HCT116 (cell line): ENCODE measurements around the gene UBE2E3. TPM values are rescaled to one million over a fixed set of nuclear protein-coding genes. Genes with fewer than 3 reads are reported as not detected.

Source experiments
- ATAC-seq: fragments of 200-7000 bp; cut with Tn5 transposase; 2 replicates; pipeline ENCODE4 v1.9.1; 2020; ENCODE audit warnings: mild to moderate bottlenecking, moderate library complexity
- BruUV-seq: library from RNA; stranded (reverse); fragments of 400-500 nt; replicated peaks from 2 replicates; lab custom pipeline; 2021; lab: Mats Ljungman, UMichigan
- CTCF ChIA-PET: fragments of 300-600 bp; sonication (Branson Sonifier 250); formaldehyde crosslinking; loops from one replicate; lab custom pipeline; 2021; ENCODE audit warnings: antibody characterized with exemption; lab: Charles Lee
- POLR2A ChIA-PET: fragments of 300-600, 350-600 bp; sonication (Branson Sonifier 250); formaldehyde crosslinking; loops from one replicate; lab custom pipeline; 2021; ENCODE audit warnings: antibody characterized with exemption; lab: Charles Lee
- RAD21 ChIA-PET, 2 experiments: fragments of 300-600 bp; sonication (Branson Sonifier 250); formaldehyde crosslinking; loops; one replicate each; lab custom pipeline; 2023; ENCODE audit warnings: low total read pairs in 2 of 2; ENCODE audit not compliant: uncharacterized antibody in 2 of 2, unreplicated experiment in 2 of 2, low non-redundant PET in 1 of 2; lab: Charles Lee
- DNase-seq: peaks from one replicate; pipeline ENCODE4 v3.0.0-alpha.2; 2010; ENCODE audit warnings: low read depth, low spot score
- H2AFZ ChIP-seq: fragments of 200-600 bp; shearing (Covaris generic), sonication (generic); 2 replicates; pipeline ENCODE4 v1.6.1; 2017; ENCODE audit warnings: low read depth, mixed run types, mixed read lengths, antibody characterized with exemption, low read length; ENCODE audit not compliant: poor library complexity, severe bottlenecking
- H3K27ac ChIP-seq: 2 replicates; pipeline ENCODE4 v1.5.1; 2012; ENCODE audit warnings: low read depth, low read length
- H3K27me3 ChIP-seq: fragments of 200-600 bp; sonication (generic); 2 replicates; pipeline ENCODE4 v1.6.1; 2016; ENCODE audit warnings: mixed run types, low read length, mixed read lengths; ENCODE audit not compliant: insufficient read depth
- H3K36me3 ChIP-seq, 2 experiments: fragments of 200-500 bp in 1 of 2; fragments of 200-600 bp in 1 of 2; sonication (Bioruptor generic) in 1 of 2; sonication (generic) in 1 of 2; 2 replicates each; pipeline versions ENCODE4 v1.5.1 to v1.6.1; 2014 to 2016; ENCODE audit warnings: low read length in 2 of 2, inconsistent platforms in 1 of 2, mixed read lengths in 1 of 2, mixed run types in 1 of 2; ENCODE audit not compliant: insufficient read depth in 2 of 2, control insufficient read depth in 1 of 2
- H3K4me1 ChIP-seq, 2 experiments: fragments of 200-600 bp in 1 of 2; sonication (generic) in 1 of 2; 2 replicates each; pipeline versions ENCODE4 v1.5.1 to v1.6.1; 2012 to 2017; ENCODE audit warnings: low read length in 2 of 2, inconsistent platforms in 1 of 2, mild to moderate bottlenecking in 1 of 2, mixed read lengths in 1 of 2, mixed run types in 1 of 2, moderate library complexity in 1 of 2; ENCODE audit not compliant: insufficient read depth in 2 of 2, control insufficient read depth in 1 of 2
- H3K4me2 ChIP-seq: fragments of 200-600 bp; sonication (generic); 2 replicates; pipeline ENCODE4 v1.6.1; 2017; ENCODE audit warnings: mixed run types, low read length, mixed read lengths
- H3K4me3 ChIP-seq, 2 experiments: fragments of 200-600 bp in 1 of 2; sonication (generic) in 1 of 2; replicated peaks in 1 of 2; 2 replicates each; pipeline ENCODE4 v1.5.1; 2011 to 2016; ENCODE audit warnings: low read length in 2 of 2, control low read depth in 1 of 2, low read depth in 1 of 2, mild to moderate bottlenecking in 1 of 2, mixed read lengths in 1 of 2, mixed run types in 1 of 2
- H3K79me2 ChIP-seq: fragments of 200-600 bp; sonication (generic); 2 replicates; pipeline ENCODE4 v1.6.1; 2017; ENCODE audit warnings: mild to moderate bottlenecking, mixed run types, low read length, moderate library complexity, mixed read lengths; ENCODE audit not compliant: insufficient read depth
- H3K9ac ChIP-seq: fragments of 200-600 bp; sonication (generic); 2 replicates; pipeline ENCODE4 v1.6.1; 2016; ENCODE audit warnings: low read length, mixed read lengths
- H3K9me2 ChIP-seq: fragments of 200-600 bp; sonication (generic), shearing (Covaris generic); 2 replicates; pipeline ENCODE4 v1.6.1; 2017; ENCODE audit warnings: mixed run types, mild to moderate bottlenecking, moderate library complexity; ENCODE audit not compliant: insufficient read depth
- H3K9me3 ChIP-seq, 2 experiments: fragments of 200-500 bp in 1 of 2; fragments of 200-600 bp in 1 of 2; sonication (Bioruptor generic) in 1 of 2; sonication (generic) in 1 of 2; 2 replicates each; pipeline ENCODE4 v1.6.1; 2014 to 2017; ENCODE audit warnings: low read length in 2 of 2, mixed read lengths in 2 of 2, inconsistent platforms in 1 of 2, low read depth in 1 of 2, mild to moderate bottlenecking in 1 of 2, mixed run types in 1 of 2, moderate library complexity in 1 of 2; ENCODE audit not compliant: control insufficient read depth in 1 of 2, insufficient read depth in 1 of 2
- H4K20me1 ChIP-seq: fragments of 200-600 bp; sonication (generic), shearing (Covaris generic); 2 replicates; pipeline ENCODE4 v1.6.1; 2017; ENCODE audit warnings: mixed run types, mild to moderate bottlenecking, moderate library complexity; ENCODE audit not compliant: insufficient read depth
- CBX3 ChIP-seq: IDR thresholded peaks from 2 replicates; pipeline ENCODE4 v1.6.1; 2012; ENCODE audit warnings: low read depth
- JUND ChIP-seq: IDR thresholded peaks from 2 replicates; pipeline ENCODE4 v1.6.1; 2012
- POLR2A ChIP-seq: IDR thresholded peaks from 2 replicates; pipeline ENCODE4 v1.7.0; 2011; ENCODE audit warnings: borderline replicate concordance; ENCODE audit not compliant: insufficient read depth, insufficient read length; ENCODE audit errors: extremely low read depth
- RAD21 ChIP-seq: IDR thresholded peaks from 2 replicates; pipeline ENCODE4 v1.6.1; 2012; ENCODE audit warnings: low read depth, mild to moderate bottlenecking
- intact Hi-C: fragments of 100-400 bp; cut with micrococcal nuclease; formaldehyde crosslinking; loops from 2 replicates; pipeline ENCODE4 v1.10.0; 2022
- total RNA-seq: library from RNA; stranded (reverse); gene quantifications from one replicate; pipeline ENCODE4 v1.2.1, GENCODE V29; 2021; ENCODE audit not compliant: unreplicated experiment
- TF ChIP-seq, protein P1 (sequence below): IDR thresholded peaks from 2 replicates; pipeline ENCODE4 v1.6.1; 2012; ENCODE audit warnings: low read depth
- TF ChIP-seq, protein P2 (sequence below): IDR thresholded peaks from 2 replicates; pipeline ENCODE4 v1.6.1; 2011; ENCODE audit warnings: mild to moderate bottlenecking, low read length, moderate library complexity; ENCODE audit not compliant: insufficient replicate concordance; ENCODE audit errors: extremely low read depth
- TF ChIP-seq, protein P3 (sequence below): IDR thresholded peaks from 2 replicates; pipeline ENCODE4 v1.6.1; 2012

UBE2E3 gene
- total RNA-seq, 1 experiment from 2014 or later: 64.2 TPM

DNA sequence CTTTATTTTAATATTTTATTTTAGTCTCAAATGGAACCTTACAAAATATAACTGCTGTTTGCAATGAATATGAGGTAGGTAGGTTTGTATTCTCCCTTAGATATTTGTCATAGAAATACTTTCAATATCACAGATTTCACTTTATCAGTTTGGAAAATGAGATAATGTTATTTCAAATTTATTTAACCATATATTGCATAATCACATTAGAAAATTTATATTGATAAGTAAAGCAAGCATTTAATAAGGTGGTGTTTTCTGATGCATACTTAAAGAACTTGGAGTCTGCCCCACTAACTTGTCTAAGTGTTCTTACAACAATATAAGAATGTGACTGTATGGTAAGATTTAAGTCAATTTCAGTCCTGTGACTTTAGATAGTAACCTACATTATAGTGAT is 85.1 kb downstream of the UBE2E3 start (continued):
- TF ChIP-seq, protein P1, sequence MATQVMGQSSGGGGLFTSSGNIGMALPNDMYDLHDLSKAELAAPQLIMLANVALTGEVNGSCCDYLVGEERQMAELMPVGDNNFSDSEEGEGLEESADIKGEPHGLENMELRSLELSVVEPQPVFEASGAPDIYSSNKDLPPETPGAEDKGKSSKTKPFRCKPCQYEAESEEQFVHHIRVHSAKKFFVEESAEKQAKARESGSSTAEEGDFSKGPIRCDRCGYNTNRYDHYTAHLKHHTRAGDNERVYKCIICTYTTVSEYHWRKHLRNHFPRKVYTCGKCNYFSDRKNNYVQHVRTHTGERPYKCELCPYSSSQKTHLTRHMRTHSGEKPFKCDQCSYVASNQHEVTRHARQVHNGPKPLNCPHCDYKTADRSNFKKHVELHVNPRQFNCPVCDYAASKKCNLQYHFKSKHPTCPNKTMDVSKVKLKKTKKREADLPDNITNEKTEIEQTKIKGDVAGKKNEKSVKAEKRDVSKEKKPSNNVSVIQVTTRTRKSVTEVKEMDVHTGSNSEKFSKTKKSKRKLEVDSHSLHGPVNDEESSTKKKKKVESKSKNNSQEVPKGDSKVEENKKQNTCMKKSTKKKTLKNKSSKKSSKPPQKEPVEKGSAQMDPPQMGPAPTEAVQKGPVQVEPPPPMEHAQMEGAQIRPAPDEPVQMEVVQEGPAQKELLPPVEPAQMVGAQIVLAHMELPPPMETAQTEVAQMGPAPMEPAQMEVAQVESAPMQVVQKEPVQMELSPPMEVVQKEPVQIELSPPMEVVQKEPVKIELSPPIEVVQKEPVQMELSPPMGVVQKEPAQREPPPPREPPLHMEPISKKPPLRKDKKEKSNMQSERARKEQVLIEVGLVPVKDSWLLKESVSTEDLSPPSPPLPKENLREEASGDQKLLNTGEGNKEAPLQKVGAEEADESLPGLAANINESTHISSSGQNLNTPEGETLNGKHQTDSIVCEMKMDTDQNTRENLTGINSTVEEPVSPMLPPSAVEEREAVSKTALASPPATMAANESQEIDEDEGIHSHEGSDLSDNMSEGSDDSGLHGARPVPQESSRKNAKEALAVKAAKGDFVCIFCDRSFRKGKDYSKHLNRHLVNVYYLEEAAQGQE: no peak
- TF ChIP-seq JUND (no peak), POLR2A (no peak), RAD21 (no peak)
- TF ChIP-seq, protein P2, sequence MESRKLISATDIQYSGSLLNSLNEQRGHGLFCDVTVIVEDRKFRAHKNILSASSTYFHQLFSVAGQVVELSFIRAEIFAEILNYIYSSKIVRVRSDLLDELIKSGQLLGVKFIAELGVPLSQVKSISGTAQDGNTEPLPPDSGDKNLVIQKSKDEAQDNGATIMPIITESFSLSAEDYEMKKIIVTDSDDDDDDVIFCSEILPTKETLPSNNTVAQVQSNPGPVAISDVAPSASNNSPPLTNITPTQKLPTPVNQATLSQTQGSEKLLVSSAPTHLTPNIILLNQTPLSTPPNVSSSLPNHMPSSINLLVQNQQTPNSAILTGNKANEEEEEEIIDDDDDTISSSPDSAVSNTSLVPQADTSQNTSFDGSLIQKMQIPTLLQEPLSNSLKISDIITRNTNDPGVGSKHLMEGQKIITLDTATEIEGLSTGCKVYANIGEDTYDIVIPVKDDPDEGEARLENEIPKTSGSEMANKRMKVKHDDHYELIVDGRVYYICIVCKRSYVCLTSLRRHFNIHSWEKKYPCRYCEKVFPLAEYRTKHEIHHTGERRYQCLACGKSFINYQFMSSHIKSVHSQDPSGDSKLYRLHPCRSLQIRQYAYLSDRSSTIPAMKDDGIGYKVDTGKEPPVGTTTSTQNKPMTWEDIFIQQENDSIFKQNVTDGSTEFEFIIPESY: no peak

DNA sequence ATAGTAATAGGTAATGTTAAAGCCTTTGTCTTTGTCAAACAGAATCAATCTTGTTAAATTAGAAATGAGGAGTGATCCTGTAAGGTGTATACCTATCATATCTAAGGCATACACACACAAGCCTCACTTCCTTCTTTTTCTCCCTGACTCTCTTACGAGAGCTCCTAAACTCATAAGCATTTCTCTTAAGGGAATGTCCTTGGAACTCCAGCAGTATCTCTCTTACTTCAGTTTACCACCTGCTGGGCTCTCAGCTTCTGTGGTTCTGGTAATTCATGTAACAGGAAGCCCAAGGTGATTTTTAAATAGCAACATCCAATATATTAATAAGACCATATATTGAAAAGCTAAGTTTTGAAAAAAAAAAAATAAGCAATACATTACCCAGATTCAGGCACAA is 85.9 kb downstream of the UBE2E3 start:
- TF ChIP-seq, protein P3, sequence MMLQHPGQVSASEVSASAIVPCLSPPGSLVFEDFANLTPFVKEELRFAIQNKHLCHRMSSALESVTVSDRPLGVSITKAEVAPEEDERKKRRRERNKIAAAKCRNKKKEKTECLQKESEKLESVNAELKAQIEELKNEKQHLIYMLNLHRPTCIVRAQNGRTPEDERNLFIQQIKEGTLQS: no peak
- TF ChIP-seq CBX3: no peak
- Histone ChIP-seq H3K9me3 (no peaks in the 10 kb centered on the region), H3K79me2 (peaks cover 13% of the 10 kb centered on the region), H3K9ac (no peak overlapping the region), H4K20me1 (no peaks in the 10 kb centered on the region; the same call in 1 of the 2 replicates), H3K9me2 (0 out of 2 replicates have a peak, but pooled peaks cover 5% of the 10 kb centered on the region), H2AFZ (no peak overlapping the region), H3K4me1 (peaks cover 9 to 18% of the 10 kb centered on the region in 2 experiments; a peak in 3 of 4 replicates), H3K27ac (no peak overlapping the region), H3K27me3 (no peaks in the 10 kb centered on the region), H3K4me2 (no peak overlapping the region), H3K36me3 (no peaks in the 10 kb centered on the region; a peak in 1 of 4 replicates), H3K4me3 (no peak overlapping the region)
- no TSS peak for BruUV-seq
- ATAC-seq (no peak), DNase-seq (no peak)
- RAD21 ChIA-PET: no interaction called here
- CTCF ChIA-PET: interaction anchor here (1.0 kb wide), 1 partner anchor 649 kb away, joined by 3 read pairs; no protein-coding TSS in a partner anchor
- intact Hi-C loops: no loop called here
- POLR2A ChIA-PET: no interaction called here
